GM19193 (cell line): Measurements from ENCODE around the gene FCN2.

ENCODE experiments used
- POLR2A ChIP-seq: IDR thresholded peaks from 4 replicates; pipeline ENCODE4 v1.6.1; 2011; ENCODE audit not compliant: insufficient read depth, insufficient read length; ENCODE audit errors: extremely low read depth

The FCN2 gene

DNA sequence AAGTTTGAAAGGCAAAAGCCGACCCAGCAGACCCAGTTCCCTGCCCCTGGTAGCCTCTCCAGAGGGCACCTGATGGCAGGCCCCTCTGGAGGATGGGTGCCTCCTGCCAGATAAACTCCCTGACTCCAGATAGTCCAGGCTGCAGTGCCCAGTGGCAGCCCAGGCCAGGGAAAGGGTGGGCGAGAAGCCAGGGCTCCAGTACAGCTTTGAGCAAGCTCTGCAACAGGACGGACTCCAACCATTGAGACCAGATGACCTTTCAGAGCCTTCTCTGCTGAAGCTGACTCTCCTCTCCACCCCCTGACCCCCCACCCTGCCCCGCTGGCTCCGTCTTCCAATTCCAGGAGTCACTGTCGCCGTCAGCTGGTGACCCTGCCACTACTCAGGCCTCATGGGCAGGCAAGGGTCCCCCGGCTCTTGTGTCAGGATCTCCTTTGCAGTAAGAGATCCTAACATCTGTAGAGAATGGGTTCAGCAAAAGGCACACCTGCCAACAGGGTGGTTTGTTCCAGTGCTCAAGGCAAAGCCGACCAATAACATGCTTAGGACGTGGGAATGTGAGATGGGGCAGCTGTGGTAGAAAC is 52.6 kb downstream of the FCN2 start:
- peak; percentile 10 for TF ChIP-seq POLR2A

DNA sequence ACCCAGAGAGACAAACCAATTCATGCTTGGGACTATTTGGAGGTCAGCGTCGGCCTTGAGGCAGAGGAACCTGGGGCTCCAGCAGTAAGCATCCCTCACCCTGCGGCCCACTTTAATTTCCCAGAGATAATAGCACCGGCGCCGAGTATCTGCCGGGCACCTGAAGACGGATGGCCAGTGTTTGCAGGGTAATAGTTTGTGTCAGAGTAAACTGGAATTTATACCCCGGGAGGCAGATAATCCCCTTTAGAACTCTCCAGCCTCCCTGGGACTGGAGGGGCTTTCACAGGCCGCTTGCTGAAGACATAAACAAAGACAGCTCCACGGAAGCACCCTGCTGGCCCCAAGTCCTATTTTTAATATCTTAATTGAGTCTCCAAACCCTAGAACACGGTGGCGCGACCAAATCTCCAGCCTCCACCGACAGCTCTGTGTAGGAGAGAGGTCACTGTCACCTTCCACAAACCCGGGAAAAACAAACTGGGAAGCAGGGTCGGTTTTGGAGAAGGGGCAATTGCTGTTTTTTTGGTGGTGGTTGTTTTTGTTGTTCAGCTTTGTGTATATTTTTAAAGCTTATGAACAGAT is 54.5 kb downstream of the FCN2 start:
- TF ChIP-seq POLR2A, result no peak

DNA sequence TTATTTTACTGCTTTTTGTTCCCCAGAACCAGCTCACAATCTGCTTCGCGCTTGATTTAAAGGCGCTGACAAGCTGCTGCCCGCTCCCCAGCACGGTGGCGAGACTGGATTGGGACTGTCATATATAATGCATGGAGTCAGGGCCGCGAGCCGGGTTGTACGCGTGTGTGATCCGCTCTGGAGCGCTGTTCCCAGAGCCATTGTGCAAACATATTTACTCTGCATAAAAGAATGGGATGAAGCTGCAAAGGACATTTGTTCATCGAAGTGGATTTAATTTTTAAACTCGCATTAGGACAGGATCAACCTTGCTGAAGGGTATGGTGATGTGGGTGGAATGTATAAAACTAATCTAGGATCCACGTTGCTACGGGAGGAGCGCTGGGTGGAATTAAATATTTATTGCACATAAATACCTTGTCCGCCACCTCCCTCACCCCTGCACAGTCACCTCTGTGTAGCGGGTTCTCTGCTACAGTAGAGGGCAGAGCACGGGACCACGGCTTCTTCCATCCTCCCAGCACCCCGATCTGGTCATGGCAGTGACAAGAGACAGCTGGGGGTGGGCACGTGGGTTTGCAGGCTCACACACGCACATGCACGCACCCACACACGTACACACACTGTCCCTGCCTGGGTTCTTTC is 55.2 kb downstream of the FCN2 start:
- no peak for TF ChIP-seq POLR2A

DNA sequence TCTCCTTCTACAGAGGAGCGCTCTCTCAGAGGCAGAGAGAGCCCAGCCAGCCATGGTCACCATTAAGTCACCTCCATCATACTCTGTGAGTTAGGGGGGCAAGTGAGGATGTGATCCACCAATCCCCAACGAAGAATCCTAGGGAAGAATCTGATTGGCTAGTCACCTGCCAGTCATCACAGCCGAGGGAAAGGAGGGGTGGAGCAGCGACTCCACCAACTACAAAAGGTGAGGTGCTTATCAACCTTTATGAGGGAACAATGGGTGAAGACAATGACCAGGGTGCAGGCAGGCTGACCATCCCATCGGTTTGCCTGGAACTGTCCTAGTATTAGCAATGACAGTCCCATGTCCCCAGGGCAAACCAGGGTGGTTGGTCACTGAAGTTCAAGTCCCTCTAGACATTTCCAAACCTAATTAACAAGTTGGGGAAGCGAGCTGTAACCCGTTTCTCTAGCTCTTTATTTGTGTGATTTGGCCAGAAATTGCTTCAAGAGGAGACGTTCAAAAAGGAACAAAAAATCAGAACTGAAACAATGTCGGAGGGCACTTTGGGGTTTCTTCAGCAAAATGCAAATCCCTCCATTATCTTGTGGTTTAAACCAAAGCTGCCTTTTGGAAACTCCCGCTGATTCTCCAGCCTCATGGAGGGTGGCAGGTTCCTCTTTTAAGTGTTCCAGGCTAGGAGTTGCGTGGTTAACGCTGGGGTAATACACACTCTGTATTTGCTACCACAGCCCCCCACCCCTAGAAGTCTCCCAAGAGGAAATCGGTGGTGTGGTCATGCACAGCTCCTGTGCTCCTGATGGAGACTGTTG is 55.9 kb downstream of the FCN2 start:
- TF ChIP-seq POLR2A, result peak; percentile 81
